OCI-LY1 (cell line): ENCODE results near the gene AFAP1L2.

Source experiments
- H2AFZ ChIP-seq: fragments of 200-600 bp; sonication (generic), shearing (Covaris generic); 2 replicates; pipeline ENCODE4 v1.6.0; 2014; ENCODE audit warnings: antibody characterized with exemption, mild to moderate bottlenecking, low read length
- H3F3A ChIP-seq: fragments of 200-600 bp; sonication (generic), shearing (Covaris generic); 2 replicates; pipeline ENCODE4 v1.6.0; 2014; ENCODE audit warnings: mild to moderate bottlenecking, antibody characterized with exemption, low read length, moderate library complexity; ENCODE audit not compliant: insufficient read depth
- H3K27ac ChIP-seq: fragments of 200-600 bp; sonication (generic); 2 replicates; pipeline ENCODE4 v1.5.1; 2014; ENCODE audit warnings: low read length, mixed run types, mild to moderate bottlenecking, low read depth; ENCODE audit not compliant: poor library complexity, severe bottlenecking
- H3K27me3 ChIP-seq: fragments of 200-600 bp; sonication (generic); 2 replicates; pipeline ENCODE4 v1.6.0; 2014; ENCODE audit warnings: antibody characterized with exemption, mild to moderate bottlenecking, low read length, moderate library complexity; ENCODE audit not compliant: insufficient read depth
- H3K36me3 ChIP-seq: fragments of 200-600 bp; sonication (generic); 2 replicates; pipeline ENCODE4 v1.6.1; 2014; ENCODE audit warnings: mild to moderate bottlenecking, antibody characterized with exemption, low read length, moderate library complexity, mixed read lengths; ENCODE audit not compliant: insufficient read depth
- H3K4me1 ChIP-seq: fragments of 200-600 bp; sonication (generic); 2 replicates; pipeline ENCODE4 v1.5.1; 2014; ENCODE audit warnings: mild to moderate bottlenecking, low read length, moderate library complexity; ENCODE audit not compliant: insufficient read depth, severe bottlenecking
- H3K4me2 ChIP-seq: fragments of 200-600 bp; sonication (generic), shearing (Covaris generic); 2 replicates; pipeline ENCODE4 v1.6.1; 2014; ENCODE audit warnings: low read length
- H3K4me3 ChIP-seq: fragments of 200-600 bp; sonication (generic); 2 replicates; pipeline ENCODE4 v1.5.1; 2014; ENCODE audit warnings: low read length, low read depth, mild to moderate bottlenecking, mixed read lengths; ENCODE audit not compliant: poor library complexity, severe bottlenecking
- H3K79me2 ChIP-seq: fragments of 200-600 bp; shearing (Covaris generic); 2 replicates; pipeline ENCODE4 v1.6.1; 2016; ENCODE audit warnings: mixed run types, low read length, mixed read lengths; ENCODE audit not compliant: insufficient read depth
- H3K9ac ChIP-seq: fragments of 200-600 bp; sonication (generic), shearing (Covaris generic); 2 replicates; pipeline ENCODE4 v1.6.1; 2014; ENCODE audit warnings: mild to moderate bottlenecking, low read length, mixed read lengths
- H3K9me2 ChIP-seq: fragments of 200-600 bp; sonication (generic), shearing (Covaris generic); 2 replicates; pipeline ENCODE4 v1.6.1; 2014; ENCODE audit warnings: low read depth, mild to moderate bottlenecking, low read length, mixed read lengths
- H3K9me3 ChIP-seq: fragments of 200-600 bp; shearing (Covaris generic); 2 replicates; pipeline ENCODE4 v1.6.1; 2014; ENCODE audit warnings: low read length, mixed read lengths
- H4K20me1 ChIP-seq: fragments of 200-600 bp; sonication (generic), shearing (Covaris generic); 2 replicates; pipeline ENCODE4 v1.6.0; 2016; ENCODE audit warnings: mild to moderate bottlenecking, low read length; ENCODE audit not compliant: insufficient read depth
- EZH2 ChIP-seq: fragments of 200-600 bp; sonication (generic), shearing (Covaris generic); IDR thresholded peaks from 2 replicates; pipeline ENCODE4 v1.8.0; 2017; ENCODE audit warnings: borderline replicate concordance, mixed run types, mild to moderate bottlenecking, antibody characterized with exemption, low read length, moderate library complexity, mixed read lengths
- TF ChIP-seq, protein P1 (sequence below): fragments of 200-600 bp; sonication (generic), shearing (Covaris generic); IDR thresholded peaks from 2 replicates; pipeline ENCODE4 v1.5.1; 2017; ENCODE audit warnings: mild to moderate bottlenecking, antibody characterized with exemption, low read length, moderate library complexity, mixed read lengths

AFAP1L2 gene

DNA sequence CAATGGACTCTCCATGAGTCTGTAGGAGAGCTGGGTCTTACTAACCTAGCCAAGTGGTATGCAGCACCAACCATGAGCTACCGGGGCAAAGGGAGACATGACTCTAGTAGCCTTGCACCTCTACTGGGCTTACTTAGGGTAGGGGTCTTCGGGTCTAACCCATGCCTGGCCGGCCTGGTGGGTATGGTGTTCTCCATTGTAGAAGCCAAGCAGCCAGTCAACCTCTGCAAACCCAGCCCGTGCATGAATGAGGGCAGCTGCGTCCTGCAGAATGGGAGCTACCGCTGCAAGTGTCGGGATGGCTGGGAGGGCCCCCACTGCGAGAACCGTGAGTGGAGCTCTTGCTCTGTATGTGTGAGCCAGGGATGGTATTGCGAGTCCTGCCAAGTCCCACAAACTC, 114.3 kb downstream of the AFAP1L2 start:
- H2AFZ ChIP-seq, result no peak overlapping the region
- no peaks in the 10 kb centered on the region; the same call in 1 of the 2 replicates for H3K27me3 ChIP-seq
- no peaks in the 10 kb centered on the region; the same call in 1 of the 2 replicates for H3K9me3 ChIP-seq
- H3K79me2 ChIP-seq, result no peaks in the 10 kb centered on the region
- no peaks in the 10 kb centered on the region for H3K36me3 ChIP-seq
- H3K4me1 ChIP-seq, result no peaks in the 10 kb centered on the region
- no peak overlapping the region for H3K4me3 ChIP-seq
- no peak overlapping the region for H3K27ac ChIP-seq
- TF ChIP-seq EZH2, result no peak
- TF ChIP-seq, protein P1, sequence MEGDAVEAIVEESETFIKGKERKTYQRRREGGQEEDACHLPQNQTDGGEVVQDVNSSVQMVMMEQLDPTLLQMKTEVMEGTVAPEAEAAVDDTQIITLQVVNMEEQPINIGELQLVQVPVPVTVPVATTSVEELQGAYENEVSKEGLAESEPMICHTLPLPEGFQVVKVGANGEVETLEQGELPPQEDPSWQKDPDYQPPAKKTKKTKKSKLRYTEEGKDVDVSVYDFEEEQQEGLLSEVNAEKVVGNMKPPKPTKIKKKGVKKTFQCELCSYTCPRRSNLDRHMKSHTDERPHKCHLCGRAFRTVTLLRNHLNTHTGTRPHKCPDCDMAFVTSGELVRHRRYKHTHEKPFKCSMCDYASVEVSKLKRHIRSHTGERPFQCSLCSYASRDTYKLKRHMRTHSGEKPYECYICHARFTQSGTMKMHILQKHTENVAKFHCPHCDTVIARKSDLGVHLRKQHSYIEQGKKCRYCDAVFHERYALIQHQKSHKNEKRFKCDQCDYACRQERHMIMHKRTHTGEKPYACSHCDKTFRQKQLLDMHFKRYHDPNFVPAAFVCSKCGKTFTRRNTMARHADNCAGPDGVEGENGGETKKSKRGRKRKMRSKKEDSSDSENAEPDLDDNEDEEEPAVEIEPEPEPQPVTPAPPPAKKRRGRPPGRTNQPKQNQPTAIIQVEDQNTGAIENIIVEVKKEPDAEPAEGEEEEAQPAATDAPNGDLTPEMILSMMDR, result no peak
- H3K9ac ChIP-seq, result no peak overlapping the region
- H3K4me2 ChIP-seq, result no peak overlapping the region
- H4K20me1 ChIP-seq, result no peaks in the 10 kb centered on the region
- H3K9me2 ChIP-seq, result no peaks in the 10 kb centered on the region
- H3F3A ChIP-seq, result no peaks in the 10 kb centered on the region

DNA sequence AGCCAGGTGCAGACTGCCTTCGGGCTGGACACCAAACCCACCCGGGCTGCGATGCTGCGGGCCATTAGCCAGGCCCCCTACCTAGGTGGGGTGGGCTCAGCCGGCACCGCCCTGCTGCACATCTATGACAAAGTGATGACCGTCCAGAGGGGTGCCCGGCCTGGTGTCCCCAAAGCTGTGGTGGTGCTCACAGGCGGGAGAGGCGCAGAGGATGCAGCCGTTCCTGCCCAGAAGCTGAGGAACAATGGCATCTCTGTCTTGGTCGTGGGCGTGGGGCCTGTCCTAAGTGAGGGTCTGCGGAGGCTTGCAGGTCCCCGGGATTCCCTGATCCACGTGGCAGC, 115.2 kb downstream of the AFAP1L2 start:
- H3K9ac ChIP-seq, result no peak overlapping the region
- no peaks in the 10 kb centered on the region for H3K4me1 ChIP-seq
- no peak overlapping the region for H3K4me2 ChIP-seq
- H2AFZ ChIP-seq, result no peak overlapping the region
- H3K9me3 ChIP-seq, result no peaks in the 10 kb centered on the region
- H3K9me2 ChIP-seq, result no peaks in the 10 kb centered on the region
- no peaks in the 10 kb centered on the region for H4K20me1 ChIP-seq
- H3K27me3 ChIP-seq, result no peaks in the 10 kb centered on the region; the same call in 1 of the 2 replicates
- no peak overlapping the region for H3K27ac ChIP-seq
- TF ChIP-seq, protein P1, result no peak
- no peak overlapping the region for H3K4me3 ChIP-seq
- H3F3A ChIP-seq, result no peaks in the 10 kb centered on the region
- no peaks in the 10 kb centered on the region for H3K36me3 ChIP-seq
- no peaks in the 10 kb centered on the region for H3K79me2 ChIP-seq

GRCh38 chr10:114288424-114289095, 115.7 kb downstream of the AFAP1L2 start:
- Histone ChIP-seq H3K9me3 (no peaks in the 10 kb centered on the region), H3K4me3 (no peak overlapping the region), H3F3A (no peaks in the 10 kb centered on the region), H3K4me1 (no peaks in the 10 kb centered on the region), H4K20me1 (no peaks in the 10 kb centered on the region), H3K4me2 (no peak overlapping the region), H2AFZ (no peak overlapping the region), H3K36me3 (no peaks in the 10 kb centered on the region), H3K79me2 (no peaks in the 10 kb centered on the region), H3K27me3 (no peaks in the 10 kb centered on the region; the same call in 1 of the 2 replicates), H3K9ac (no peak overlapping the region), H3K27ac (no peak overlapping the region), H3K9me2 (no peaks in the 10 kb centered on the region)
- TF ChIP-seq EZH2, result no peak
- TF ChIP-seq, protein P1, result no peak
